IMR-90 (cell line): ENCODE data around the gene ELAVL4. TPM values are rescaled to one million over a fixed set of nuclear protein-coding genes. Genes with fewer than 3 reads are reported as not detected.

Experiments
- ATAC-seq: fragments of 200-7000 bp; cut with Tn5 transposase; 2 replicates; pipeline ENCODE4 v1.9.1; 2020; ENCODE audit warnings: low read depth, mild to moderate bottlenecking, moderate library complexity
- BruUV-seq: library from RNA; stranded (reverse); fragments of 400-500 nt; replicated peaks from 2 replicates; lab custom pipeline; 2021; lab: Mats Ljungman, UMichigan
- CTCF ChIA-PET: fragments of 300-600 bp; formaldehyde crosslinking; extraction: SDS; loops from one replicate; lab custom pipeline; 2021; ENCODE audit warnings: antibody characterized with exemption; lab: Yijun Ruan, JAX
- POLR2A ChIA-PET: fragments of 300-600 bp; sonication (Branson Sonifier 250); formaldehyde crosslinking; loops from one replicate; lab custom pipeline; 2022; ENCODE audit warnings: antibody characterized with exemption; ENCODE audit not compliant: unreplicated experiment; lab: Charles Lee
- DNase-seq: peaks from one replicate; pipeline ENCODE4 v3.0.0; 2013
- H2AFZ ChIP-seq: replicated peaks from 2 replicates; pipeline ENCODE3; 2013; ENCODE audit warnings: low read length, mild to moderate bottlenecking; ENCODE audit not compliant: poor library complexity
- H2AK5ac ChIP-seq: 2 replicates; pipeline ENCODE4 v1.6.1; 2013; ENCODE audit warnings: low read depth, low read length, inconsistent platforms
- H2AK9ac ChIP-seq: replicated peaks from 2 replicates; pipeline ENCODE3; 2013; ENCODE audit warnings: mild to moderate bottlenecking, low read depth, low read length, moderate library complexity; ENCODE audit not compliant: poor library complexity
- H2BK120ac ChIP-seq: 2 replicates; pipeline ENCODE4 v1.6.1; 2013; ENCODE audit warnings: low read depth, low read length, inconsistent platforms
- H2BK15ac ChIP-seq: 3 replicates; pipeline ENCODE4 v1.6.1; 2013; ENCODE audit warnings: low read depth, low read length, inconsistent platforms
- H2BK20ac ChIP-seq: 2 replicates; pipeline ENCODE4 v1.6.1; 2013; ENCODE audit warnings: low read depth, mild to moderate bottlenecking, inconsistent platforms, low read length, moderate library complexity
- H2BK5ac ChIP-seq: 2 replicates; pipeline ENCODE4 v1.6.1; 2013; ENCODE audit warnings: mild to moderate bottlenecking, low read depth, low read length, inconsistent platforms; ENCODE audit not compliant: poor library complexity, severe bottlenecking
- H3K14ac ChIP-seq: replicated peaks from 2 replicates; pipeline ENCODE4 v1.6.1; 2013; ENCODE audit warnings: low read depth, low read length, inconsistent platforms
- H3K18ac ChIP-seq: 2 replicates; pipeline ENCODE4 v1.6.1; 2013; ENCODE audit warnings: low read depth, low read length, control low read depth
- H3K23ac ChIP-seq: 2 replicates; pipeline ENCODE4 v1.6.1; 2013; ENCODE audit warnings: low read depth, low read length, inconsistent platforms
- H3K27ac ChIP-seq: 2 replicates; pipeline ENCODE4 v1.5.1; 2013; ENCODE audit warnings: mild to moderate bottlenecking, control low read depth, low read length; ENCODE audit not compliant: insufficient read depth
- H3K27me3 ChIP-seq: 2 replicates; pipeline ENCODE4 v1.6.1; 2013; ENCODE audit warnings: low read length; ENCODE audit not compliant: control insufficient read depth, insufficient read depth
- H3K36me3 ChIP-seq: 2 replicates; pipeline ENCODE4 v1.6.1; 2013; ENCODE audit warnings: low read length, mixed read lengths; ENCODE audit not compliant: control insufficient read depth, insufficient read depth
- H3K4ac ChIP-seq: 2 replicates; pipeline ENCODE4 v1.6.1; 2013; ENCODE audit warnings: low read depth, low read length, inconsistent platforms
- H3K4me1 ChIP-seq: 2 replicates; pipeline ENCODE4 v1.6.1; 2013; ENCODE audit warnings: low read length, mixed read lengths; ENCODE audit not compliant: control insufficient read depth, insufficient read depth
- H3K4me2 ChIP-seq: 2 replicates; pipeline ENCODE4 v1.6.1; 2013; ENCODE audit warnings: low read depth, mild to moderate bottlenecking, control low read depth, low read length, moderate library complexity
- H3K4me3 ChIP-seq: 2 replicates; pipeline ENCODE4 v1.5.1; 2013; ENCODE audit warnings: low read depth, mild to moderate bottlenecking, control low read depth, low read length, moderate library complexity; ENCODE audit not compliant: insufficient read depth
- H3K56ac ChIP-seq: 2 replicates; pipeline ENCODE4 v1.6.1; 2013; ENCODE audit warnings: low read length, inconsistent platforms; ENCODE audit not compliant: insufficient read depth; ENCODE audit errors: extremely low read depth
- H3K79me1 ChIP-seq, 2 experiments: 2 replicates each; pipeline ENCODE4 v1.6.1; 2013; ENCODE audit warnings: low read length in 2 of 2, inconsistent platforms in 1 of 2, low read depth in 1 of 2
- H3K9ac ChIP-seq: 2 replicates; pipeline ENCODE4 v1.6.1; 2013; ENCODE audit warnings: low read depth, low read length, control low read depth
- H3K9me1 ChIP-seq: 2 replicates; pipeline ENCODE4 v1.6.1; 2013; ENCODE audit warnings: low read length, inconsistent platforms; ENCODE audit not compliant: insufficient read depth
- H3K9me3 ChIP-seq: 2 replicates; pipeline ENCODE4 v1.6.1; 2013; ENCODE audit warnings: low read length; ENCODE audit not compliant: control insufficient read depth, insufficient read depth
- H4K20me1 ChIP-seq: 2 replicates; pipeline ENCODE4 v1.6.1; 2013; ENCODE audit warnings: low read length, inconsistent platforms; ENCODE audit not compliant: insufficient read depth
- H4K5ac ChIP-seq: 2 replicates; pipeline ENCODE4 v1.6.1; 2013; ENCODE audit warnings: mild to moderate bottlenecking, low read depth, low read length, control low read depth
- H4K8ac ChIP-seq, 2 experiments: 2 replicates each; pipeline ENCODE4 v1.6.1; 2013; ENCODE audit warnings: low read depth in 2 of 2, low read length in 2 of 2, control low read depth in 1 of 2, inconsistent platforms in 1 of 2
- H4K91ac ChIP-seq: 2 replicates; pipeline ENCODE4 v1.6.1; 2013; ENCODE audit warnings: low read depth, low read length, inconsistent platforms; ENCODE audit not compliant: insufficient read depth
- BHLHE40 ChIP-seq: fragments of 150-350 bp; IDR thresholded peaks from 2 replicates; pipeline ENCODE4 v1.6.1; 2016; ENCODE audit warnings: mild to moderate bottlenecking, low read depth, low read length
- CEBPB ChIP-seq: IDR thresholded peaks from 2 replicates; pipeline ENCODE4 v1.6.1; 2012; ENCODE audit warnings: low read depth, low read length, improper control_type of control experiment
- CHD1 ChIP-seq: IDR thresholded peaks from 2 replicates; pipeline ENCODE4 v1.6.1; 2012; ENCODE audit warnings: low read depth, low read length, improper control_type of control experiment
- CTCF ChIP-seq: conservative IDR thresholded peaks from 2 replicates; pipeline ENCODE4 v1.5.1; 2012; ENCODE audit warnings: mild to moderate bottlenecking, low read depth, low read length, improper control_type of control experiment
- ELK1 ChIP-seq: fragments of 150-350 bp; IDR thresholded peaks from 2 replicates; pipeline ENCODE4 v1.6.1; 2016; ENCODE audit warnings: low read depth, mild to moderate bottlenecking, low read length, moderate library complexity, borderline replicate concordance
- FOS ChIP-seq: fragments of 150-350 bp; IDR thresholded peaks from 2 replicates; pipeline ENCODE4 v1.6.1; 2016; ENCODE audit warnings: low read depth, low read length
- MAFK ChIP-seq: IDR thresholded peaks from 2 replicates; pipeline ENCODE4 v1.6.1; 2012; ENCODE audit warnings: low read depth, low read length, improper control_type of control experiment
- MAZ ChIP-seq: IDR thresholded peaks from 2 replicates; pipeline ENCODE4 v1.6.1; 2012; ENCODE audit warnings: low read depth, mild to moderate bottlenecking, low read length, improper control_type of control experiment, moderate library complexity, borderline replicate concordance
- MXI1 ChIP-seq: IDR thresholded peaks from 2 replicates; pipeline ENCODE4 v1.6.1; 2012; ENCODE audit warnings: low read depth, mild to moderate bottlenecking, low read length, moderate library complexity, borderline replicate concordance
- NFE2L2 ChIP-seq: fragments of 150-350 bp; IDR thresholded peaks from 2 replicates; pipeline ENCODE4 v1.6.1; 2016; ENCODE audit warnings: low read depth, mild to moderate bottlenecking, low read length
- POLR2A ChIP-seq: IDR thresholded peaks from 2 replicates; pipeline ENCODE4 v1.6.1; 2012; ENCODE audit warnings: mild to moderate bottlenecking, low read depth, low read length
- RAD21 ChIP-seq: IDR thresholded peaks from 2 replicates; pipeline ENCODE4 v1.6.1; 2012; ENCODE audit warnings: low read length, improper control_type of control experiment
- RCOR1 ChIP-seq: IDR thresholded peaks from 2 replicates; pipeline ENCODE4 v1.6.1; 2012; ENCODE audit warnings: mild to moderate bottlenecking, low read length, improper control_type of control experiment; ENCODE audit not compliant: insufficient replicate concordance
- RFX5 ChIP-seq: IDR thresholded peaks from 2 replicates; pipeline ENCODE4 v1.8.0; 2012; ENCODE audit warnings: low read depth, mild to moderate bottlenecking, low read length, moderate library complexity
- SMC3 ChIP-seq: fragments of 150-350 bp; IDR thresholded peaks from 2 replicates; pipeline ENCODE4 v1.6.1; 2016; ENCODE audit warnings: low read depth, mild to moderate bottlenecking, antibody characterized with exemption, low read length, moderate library complexity
- USF2 ChIP-seq: fragments of 150-350 bp; IDR thresholded peaks from 2 replicates; pipeline ENCODE4 v1.6.1; 2017; ENCODE audit warnings: mild to moderate bottlenecking, antibody characterized with exemption, low read length, low read depth
- WGBS, 2 experiments: methylation state at CpG; one replicate each; pipeline versions ENCODE4 v1.1.5 to v1.1.7; 2013; ENCODE audit warnings: missing lambda C conversion rate in 2 of 2; ENCODE audit not compliant: insufficient read length in 1 of 2; ENCODE audit errors: extremely low coverage in 2 of 2; 5-methylcytosine and 5-hydroxymethylcytosine counted together
- dilution Hi-C: fragments of 300-500 bp; cut with HindIII; formaldehyde crosslinking; loops from one replicate; pipeline ENCODE4 v1.14.3; 2018; ENCODE audit warnings: low sequenced_read_pairs; ENCODE audit not compliant: unreplicated experiment
- in situ Hi-C: fragments of 300-500 bp; cut with MboI; formaldehyde crosslinking; loops from 3 replicates; pipeline ENCODE4 v1.14.3; 2019; ENCODE audit warnings: low sequenced_read_pairs, inconsistent platforms, mixed read lengths
- intact Hi-C: fragments of 100-400 bp; cut with micrococcal nuclease; formaldehyde crosslinking; loops from 2 replicates; pipeline ENCODE4 v1.10.0; 2022
- polyA plus RNA-seq, 3 experiments: library from polyadenylated mRNA; depleted of rRNA; stranded (reverse); fragments of >200 nt; gene quantifications; 2 replicates each; pipeline ENCODE4 v1.2.3, GENCODE V29; 2012; ENCODE audit warnings: low replicate concordance in 1 of 3
- total RNA-seq: library from RNA; depleted of rRNA; stranded (reverse); fragments of >200 nt; gene quantifications from 2 replicates; pipeline ENCODE4 v1.2.3, GENCODE V29; 2012

ELAVL4 gene
- total and polyA plus RNA-seq, 2 of the 4 experiments (the other 2 are of a cell fraction), result not detected

- ChIA-PET POLR2A (no interaction called here), CTCF (no interaction called here)
- H2AK5ac ChIP-seq, result no peak overlapping the region
- no peaks in the 10 kb centered on the region; the same call in 1 of the 2 replicates for H3K9me3 ChIP-seq
- H3K27ac ChIP-seq, result no peak overlapping the region
- ATAC-seq (no peak), DNase-seq (no peak)
- H3K18ac ChIP-seq, result no peak overlapping the region
- H3K4me2 ChIP-seq, result no peak overlapping the region
- H4K8ac ChIP-seq, result no peak overlapping the region
- H3K79me1 ChIP-seq, result no peaks in the 10 kb centered on the region
- no TSS peak for BruUV-seq
- H2BK20ac ChIP-seq, result no peak overlapping the region
- no peak overlapping the region for H2AK9ac ChIP-seq
- H3K4ac ChIP-seq, result no peak overlapping the region
- no peak overlapping the region for H2BK5ac ChIP-seq
- no peak overlapping the region for H3K23ac ChIP-seq
- H2BK120ac ChIP-seq, result no peak overlapping the region
- H2AFZ ChIP-seq, result no peak overlapping the region
- H4K20me1 ChIP-seq, result no peaks in the 10 kb centered on the region
- no peak overlapping the region for H2BK15ac ChIP-seq
- H3K9ac ChIP-seq, result no peak overlapping the region
- in situ Hi-C loops, result no loop called here
- no peak overlapping the region for H4K91ac ChIP-seq
- H3K27me3 ChIP-seq, result no peaks in the 10 kb centered on the region
- H3K9me1 ChIP-seq, result no peaks in the 10 kb centered on the region
- dilution Hi-C loops, result no loop called here
- no peak overlapping the region for H4K5ac ChIP-seq
- no peaks in the 10 kb centered on the region for H3K4me1 ChIP-seq
- WGBS, 2 experiments, result no CpG with 5 or more reads among the region's 3 CpGs
- no peak overlapping the region for H3K56ac ChIP-seq
- intact Hi-C loops, result no loop called here
- H3K14ac ChIP-seq, result no peak overlapping the region
- no peak overlapping the region for H3K4me3 ChIP-seq
- TF ChIP-seq FOS (no peak), SMC3 (no peak), MXI1 (no peak), BHLHE40 (no peak), POLR2A (no peak), CEBPB (no peak), NFE2L2 (no peak), RAD21 (no peak), ELK1 (no peak), RFX5 (no peak), MAFK (no peak), RCOR1 (no peak), MAZ (no peak), USF2 (no peak), CHD1 (no peak), CTCF (no peak)
- H3K36me3 ChIP-seq, result no peaks in the 10 kb centered on the region
These were observed 3.5 kb downstream of the ELAVL4 start for GRCh38 chr1:50112193-50112592.
